CD4-positive, alpha-beta memory T cell (primary cell): ENCODE measurements around the gene RFX3. TPM values are rescaled to one million over a fixed set of nuclear protein-coding genes. Genes with fewer than 3 reads are reported as not detected.

Source experiments
- CTCF ChIA-PET: fragments of 350-600 bp; sonication (Branson Sonifier 250); formaldehyde crosslinking; loops from one replicate; lab custom pipeline; 2021; ENCODE audit warnings: inconsistent platforms; ENCODE audit not compliant: partially characterized antibody; lab: Charles Lee
- POLR2A ChIA-PET: fragments of 350-600 bp; sonication (Branson Sonifier 250); formaldehyde crosslinking; loops from one replicate; lab custom pipeline; 2021; ENCODE audit not compliant: partially characterized antibody; lab: Charles Lee
- DNase-seq, 5 donors: peaks; one replicate each; pipeline versions ENCODE4 v3.0.0 to v3.0.0-alpha.2; 2020 to 2022; ENCODE audit warnings: mixed read lengths in 1 of 5
- H3K27ac ChIP-seq: one replicate; pipeline ENCODE4 v1.7.0; 2013; ENCODE audit warnings: low read depth, low read length
- H3K27me3 ChIP-seq: 2 replicates; pipeline ENCODE4 v1.7.0; 2013; ENCODE audit warnings: mild to moderate bottlenecking, low read length, moderate library complexity; ENCODE audit not compliant: insufficient read depth
- H3K36me3 ChIP-seq: 2 replicates; pipeline ENCODE4 v1.7.0; 2013; ENCODE audit warnings: mild to moderate bottlenecking, low read length, moderate library complexity; ENCODE audit not compliant: insufficient read depth
- H3K4me1 ChIP-seq: 2 replicates; pipeline ENCODE4 v1.7.0; 2013; ENCODE audit warnings: mild to moderate bottlenecking, low read length, moderate library complexity; ENCODE audit not compliant: insufficient read depth
- H3K4me3 ChIP-seq, 2 donors: one replicate each; pipeline ENCODE4 v1.7.0; 2013; ENCODE audit warnings: low read length in 2 of 2, mild to moderate bottlenecking in 1 of 2
- H3K9me3 ChIP-seq, 2 donors: one replicate each; pipeline ENCODE4 v1.7.0; 2013; ENCODE audit warnings: low read length in 2 of 2, control low read depth in 1 of 2; ENCODE audit not compliant: control insufficient read depth in 1 of 2
- H3K27ac Mint-ChIP-seq, 7 donors: one replicate each; pipeline ENCODE4 v1.8.0; 2020 to 2021; ENCODE audit warnings: mixed read lengths in 7 of 7, mild to moderate bottlenecking in 6 of 7, inconsistent platforms in 3 of 7, moderate library complexity in 3 of 7
- H3K27me3 Mint-ChIP-seq, 2 donors: one replicate each; pipeline ENCODE4 v1.8.0; 2020 to 2021; ENCODE audit warnings: mixed read lengths in 2 of 2
- H3K36me3 Mint-ChIP-seq, 2 donors: one replicate each; pipeline ENCODE4 v1.8.0; 2020 to 2021; ENCODE audit warnings: mixed read lengths in 2 of 2, inconsistent platforms in 1 of 2, mild to moderate bottlenecking in 1 of 2
- H3K4me1 Mint-ChIP-seq, 4 donors: one replicate each; pipeline ENCODE4 v1.8.0; 2020 to 2021; ENCODE audit warnings: mixed read lengths in 4 of 4, mild to moderate bottlenecking in 1 of 4
- H3K4me3 Mint-ChIP-seq, 8 donors: one replicate each; pipeline ENCODE4 v1.8.0; 2020 to 2021; ENCODE audit warnings: mixed read lengths in 8 of 8, mild to moderate bottlenecking in 7 of 8, moderate library complexity in 6 of 8, inconsistent platforms in 3 of 8
- H3K9me3 Mint-ChIP-seq, 8 donors: one replicate each; pipeline ENCODE4 v1.8.0; 2020 to 2021; ENCODE audit warnings: mixed read lengths in 8 of 8, mild to moderate bottlenecking in 5 of 8, inconsistent platforms in 3 of 8, moderate library complexity in 1 of 8
- intact Hi-C: fragments of 100-400 bp; cut with micrococcal nuclease; formaldehyde crosslinking; loops from one replicate; pipeline ENCODE4 v1.15.1; 2023
- polyA plus RNA-seq, 2 donors: library from polyadenylated mRNA; unstranded; fragments of 300-500 nt; fragmentation: Illumina TruSeq; gene quantifications; one replicate each; pipeline ENCODE4 v1.2.3, GENCODE V29; 2021
- total RNA-seq, 2 experiments: library from RNA; stranded (reverse); gene quantifications; one replicate each; pipeline ENCODE4 v1.2.3, GENCODE V29; 2021

Gene RFX3
- total and polyA plus RNA-seq, 4 experiments from 2014 or later = 3.0 to 30.8 (median 16.5) TPM

GRCh38 chr9:3263698-3264097, 262.1 kb downstream of the RFX3 start:
- no peaks in the 10 kb centered on the region for H3K4me1 Mint-ChIP-seq
- Histone ChIP-seq H3K36me3 (no peaks in the 10 kb centered on the region), H3K9me3 (no peaks in the 10 kb centered on the region), H3K27ac (no peak overlapping the region), H3K4me3 (no peak overlapping the region), H3K27me3 (no peaks in the 10 kb centered on the region), H3K4me1 (no peaks in the 10 kb centered on the region)
- H3K27me3 Mint-ChIP-seq = no peaks in the 10 kb centered on the region
- H3K9me3 Mint-ChIP-seq = no peaks in the 10 kb centered on the region
- intact Hi-C loops = no loop called here
- no peak overlapping the region for H3K4me3 Mint-ChIP-seq
- POLR2A ChIA-PET = no interaction called here
- no peak for DNase-seq
- H3K27ac Mint-ChIP-seq = no peak overlapping the region
- CTCF ChIA-PET = no interaction called here
- H3K36me3 Mint-ChIP-seq = peaks cover 37 to 53% of the 10 kb centered on the region in 2 donors

DNA sequence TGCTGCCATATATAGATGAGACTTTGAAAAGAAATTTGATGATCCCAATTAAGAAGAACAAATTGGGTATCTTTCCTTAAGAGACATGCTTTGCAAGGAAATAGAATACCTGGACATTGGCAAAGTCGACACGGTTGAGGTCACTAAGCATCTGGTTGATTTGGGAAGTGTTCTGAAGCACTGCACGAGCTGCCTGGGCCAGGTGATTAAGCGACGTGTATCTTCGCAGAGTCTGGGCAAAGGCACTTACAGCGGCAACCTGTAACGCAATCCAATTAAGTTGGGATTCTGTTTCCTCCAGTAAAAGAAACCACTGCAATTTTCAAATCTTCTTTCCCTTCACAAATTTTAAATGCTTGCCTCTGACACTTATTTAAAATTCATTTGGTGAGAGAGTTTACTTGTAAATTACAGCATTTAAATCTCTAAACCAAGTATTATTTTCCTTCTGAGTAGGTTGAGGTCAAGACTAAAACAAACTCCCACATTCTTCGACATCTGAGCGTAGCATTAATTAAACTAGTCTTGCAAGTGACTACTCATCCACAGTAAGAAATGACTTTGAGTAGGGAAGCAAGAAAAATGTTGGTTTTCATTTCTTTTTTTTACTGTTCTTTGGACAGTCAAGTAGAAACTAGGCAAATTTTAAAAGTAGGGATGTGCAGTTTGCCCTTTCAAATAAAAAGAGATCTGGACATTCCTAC, 262.8 kb downstream of the RFX3 start:
- DNase-seq = no peak
- Mint-ChIP-seq H3K36me3 (peaks cover 34 to 53% of the 10 kb centered on the region in 2 donors), H3K27me3 (no peaks in the 10 kb centered on the region), H3K4me3 (no peak overlapping the region), H3K9me3 (no peaks in the 10 kb centered on the region), H3K4me1 (peaks cover 0 to 1% (median 0%) of the 10 kb centered on the region in 4 donors), H3K27ac (no peak overlapping the region)
- no peaks in the 10 kb centered on the region for H3K4me1 ChIP-seq
- no peak overlapping the region for H3K4me3 ChIP-seq
- no peak overlapping the region for H3K27ac ChIP-seq
- H3K36me3 ChIP-seq = no peaks in the 10 kb centered on the region
- ChIA-PET CTCF (no interaction called here), POLR2A (no interaction called here)
- no peaks in the 10 kb centered on the region for H3K9me3 ChIP-seq
- intact Hi-C loops = no loop called here
- H3K27me3 ChIP-seq = no peaks in the 10 kb centered on the region

DNA sequence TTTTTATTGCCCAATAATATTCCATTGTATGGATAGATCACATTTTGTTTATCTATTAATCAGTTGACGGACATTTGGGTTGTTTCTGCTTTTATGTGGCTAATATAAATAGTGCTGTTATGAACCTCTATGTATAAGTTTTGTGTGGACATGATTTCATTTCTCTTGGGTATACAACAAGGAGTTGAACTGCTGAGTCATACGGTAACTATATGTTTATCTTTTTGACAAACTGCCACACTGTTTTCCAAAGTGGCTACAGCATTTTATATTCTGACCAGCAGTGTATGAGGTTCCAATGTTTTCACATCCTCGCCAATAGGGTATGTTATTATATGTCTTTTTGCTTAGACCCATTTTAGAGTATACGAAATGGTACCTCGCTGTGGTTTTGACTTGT, 264.3 kb downstream of the RFX3 start:
- POLR2A ChIA-PET = no interaction called here
- intact Hi-C loops = no loop called here
- no peaks in the 10 kb centered on the region for H3K27me3 Mint-ChIP-seq

DNA sequence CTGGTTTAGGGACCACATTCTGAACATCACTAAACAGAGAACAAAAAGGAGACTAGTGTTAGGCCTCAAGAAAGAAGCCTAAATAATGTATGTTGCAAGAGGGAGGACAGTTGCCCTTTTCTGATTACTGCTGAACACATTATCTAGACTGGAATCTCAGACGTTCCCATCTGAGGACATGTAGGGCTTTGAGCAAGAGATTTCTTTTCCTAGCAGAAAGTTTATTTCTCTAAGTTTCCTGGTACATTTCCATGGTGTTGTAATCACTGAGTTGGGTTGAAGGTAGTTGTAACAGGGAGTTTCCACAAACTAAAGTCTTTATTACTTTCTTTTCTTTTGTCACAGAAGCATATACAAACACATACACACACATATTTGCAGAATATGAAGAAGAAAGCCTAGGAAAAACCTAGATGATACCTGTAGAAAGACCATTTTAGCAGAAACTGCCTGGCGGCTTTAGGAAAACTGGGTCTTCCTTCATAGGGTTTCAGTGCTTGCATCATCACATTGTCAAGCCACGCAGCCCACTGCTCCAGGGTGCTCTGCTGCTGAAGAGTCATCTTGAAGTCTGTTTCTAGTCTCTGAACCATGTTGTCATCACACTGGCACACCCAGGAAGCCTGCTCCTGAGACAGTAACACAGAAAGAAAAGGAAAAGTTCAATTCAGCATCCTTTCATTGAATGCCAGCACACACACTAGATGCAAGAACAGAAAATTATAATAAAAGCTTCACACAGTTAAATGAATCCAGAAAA, 269.1 kb downstream of the RFX3 start:
- Mint-ChIP-seq H3K36me3 (peaks cover 61 to 71% of the 10 kb centered on the region in 2 donors), H3K9me3 (no peaks in the 10 kb centered on the region), H3K27me3 (no peaks in the 10 kb centered on the region), H3K4me3 (no peak overlapping the region), H3K27ac (peak overlapping the region in 2 of 7 donors; percentile 10 to 14), H3K4me1 (peaks cover 0 to 1% (median 0%) of the 10 kb centered on the region in 4 donors)
- no peaks in the 10 kb centered on the region for H3K4me1 ChIP-seq
- ChIA-PET POLR2A (no interaction called here), CTCF (no interaction called here)
- H3K4me3 ChIP-seq = no peak overlapping the region
- peaks cover 16% of the 10 kb centered on the region for H3K36me3 ChIP-seq
- intact Hi-C loops = no loop called here
- no peak overlapping the region for H3K27ac ChIP-seq
- no peaks in the 10 kb centered on the region for H3K27me3 ChIP-seq
- no peak for DNase-seq
- no peaks in the 10 kb centered on the region for H3K9me3 ChIP-seq

More for the DNA sequence above, 264.3 kb downstream of the RFX3 start:
- Histone ChIP-seq H3K27ac (no peak overlapping the region), H3K36me3 (peaks cover 6% of the 10 kb centered on the region), H3K9me3 (no peaks in the 10 kb centered on the region), H3K27me3 (no peaks in the 10 kb centered on the region), H3K4me1 (no peaks in the 10 kb centered on the region), H3K4me3 (no peak overlapping the region)
- DNase-seq = no peak
- no peak overlapping the region for H3K4me3 Mint-ChIP-seq
- no peak overlapping the region for H3K27ac Mint-ChIP-seq
- peaks cover 44 to 60% of the 10 kb centered on the region in 2 donors for H3K36me3 Mint-ChIP-seq
- H3K9me3 Mint-ChIP-seq = no peaks in the 10 kb centered on the region
- peaks cover 0 to 1% (median 0%) of the 10 kb centered on the region in 4 donors for H3K4me1 Mint-ChIP-seq
- CTCF ChIA-PET = interaction anchor here (1.0 kb wide), 1 partner anchor 23 kb away, joined by 3 read pairs; no protein-coding TSS in a partner anchor

DNA sequence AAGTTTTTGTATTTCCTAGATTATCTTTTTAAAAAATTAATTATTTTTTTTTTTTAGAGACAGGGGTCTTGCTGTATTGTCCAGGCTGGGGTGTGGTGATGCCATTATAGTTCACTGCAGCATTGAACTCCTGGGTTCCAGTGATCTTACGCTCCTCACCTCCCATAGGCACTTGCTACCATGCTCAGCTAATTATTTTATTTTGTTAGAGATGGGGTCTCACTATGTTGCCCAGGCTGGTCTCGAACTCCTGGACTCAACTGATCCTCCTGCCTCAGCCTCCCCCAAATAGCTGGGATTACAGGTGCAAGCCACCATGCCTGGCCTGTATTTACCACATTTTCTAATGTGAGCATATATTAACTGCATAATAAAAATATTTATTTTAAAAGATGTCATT, 274.5 kb downstream of the RFX3 start:
- ChIA-PET POLR2A (no interaction called here), CTCF (interaction anchor here (1.8 kb wide), 1 partner anchor 190 kb away, joined by 6 read pairs; no protein-coding TSS in a partner anchor)
- Mint-ChIP-seq H3K27ac (no peak overlapping the region), H3K9me3 (no peaks in the 10 kb centered on the region), H3K27me3 (no peaks in the 10 kb centered on the region), H3K36me3 (peaks cover 63 to 66% of the 10 kb centered on the region in 2 donors), H3K4me3 (no peak overlapping the region), H3K4me1 (no peaks in the 10 kb centered on the region)
- H3K4me3 ChIP-seq = no peak overlapping the region
- H3K27me3 ChIP-seq = no peaks in the 10 kb centered on the region
- peaks cover 9% of the 10 kb centered on the region for H3K36me3 ChIP-seq
- no peak overlapping the region for H3K27ac ChIP-seq
- no peaks in the 10 kb centered on the region for H3K4me1 ChIP-seq
- intact Hi-C loops = no loop called here
- no peak for DNase-seq
- no peaks in the 10 kb centered on the region for H3K9me3 ChIP-seq

- no peak overlapping the region for H3K4me3 Mint-ChIP-seq
These were observed 275.1 kb downstream of the RFX3 start for GRCh38 chr9:3250741-3251140.

DNA sequence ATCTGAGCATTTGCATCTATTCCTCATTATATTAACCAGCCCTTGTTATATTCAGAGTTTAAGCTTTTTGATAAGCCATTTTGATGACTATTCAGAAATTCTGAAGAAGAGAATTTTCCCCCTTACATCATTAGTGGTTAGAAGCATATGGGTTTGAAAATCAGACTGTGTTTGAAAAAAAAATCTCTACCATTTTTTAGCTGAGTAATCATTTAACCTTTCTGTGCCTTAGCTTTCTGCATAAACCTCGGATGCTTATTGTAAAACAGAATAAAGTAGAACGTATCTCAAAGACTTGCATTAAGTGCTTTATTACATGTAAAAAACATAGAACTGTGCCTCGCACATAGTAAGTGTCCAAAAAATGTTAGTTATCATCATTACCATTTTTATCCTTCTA, 278.6 kb downstream of the RFX3 start:
- Mint-ChIP-seq H3K9me3 (peaks cover 0 to 3% (median 0%) of the 10 kb centered on the region in 8 donors), H3K27me3 (no peaks in the 10 kb centered on the region), H3K27ac (no peak overlapping the region), H3K36me3 (peaks cover 36 to 45% of the 10 kb centered on the region in 2 donors), H3K4me1 (no peaks in the 10 kb centered on the region), H3K4me3 (no peak overlapping the region)
- no peak overlapping the region for H3K27ac ChIP-seq
- no peaks in the 10 kb centered on the region for H3K9me3 ChIP-seq
- DNase-seq = no peak
- intact Hi-C loops = no loop called here
- H3K27me3 ChIP-seq = no peaks in the 10 kb centered on the region
- ChIA-PET POLR2A (no interaction called here), CTCF (no interaction called here)
- no peak overlapping the region for H3K4me3 ChIP-seq
- H3K4me1 ChIP-seq = no peaks in the 10 kb centered on the region
- peaks cover 1% of the 10 kb centered on the region for H3K36me3 ChIP-seq

More at GRCh38 chr9:3250741-3251140, 275.1 kb downstream of the RFX3 start:
- Mint-ChIP-seq H3K27ac (no peak overlapping the region), H3K9me3 (no peaks in the 10 kb centered on the region), H3K4me1 (no peaks in the 10 kb centered on the region), H3K27me3 (no peaks in the 10 kb centered on the region), H3K36me3 (peaks cover 61% of the 10 kb centered on the region in 2 donors)
- Histone ChIP-seq H3K9me3 (no peaks in the 10 kb centered on the region), H3K4me1 (no peaks in the 10 kb centered on the region), H3K27me3 (no peaks in the 10 kb centered on the region), H3K27ac (no peak overlapping the region), H3K36me3 (peaks cover 9% of the 10 kb centered on the region), H3K4me3 (no peak overlapping the region)
- no peak for DNase-seq
- intact Hi-C loops = no loop called here
- CTCF ChIA-PET = interaction anchor here (0.6 to 1.8 kb wide), 2 partner anchors 10 to 191 kb away, joined by 4 to 6 read pairs; no protein-coding TSS in a partner anchor
- POLR2A ChIA-PET = no interaction called here
